ENCODE results near the gene RALGPS2. TPM values are rescaled to one million over a fixed set of nuclear protein-coding genes. Genes with fewer than 3 reads are reported as not detected.

RALGPS2 gene
- total and polyA plus RNA-seq, 10 donors: 25.6 to 118 (median 77.2) TPM

- intact Hi-C loops (cut with DNase I; ENCODE audit: low total_unique reads): no loop called here
- no peak overlapping the region for H3K4me3 ChIP-seq
- H3K27ac ChIP-seq: no peak overlapping the region
- H3K36me3 ChIP-seq: no peaks in the 10 kb centered on the region
- no peaks in the 10 kb centered on the region for H3K9me3 ChIP-seq
- peaks cover 0 to 20% (median 0%) of the 10 kb centered on the region in 6 donors for H3K4me1 ChIP-seq
- no peak for DNase-seq
- 69 to 85% (median 71%) methylated on average over 2 of the region's 2 CpGs for WGBS, 5 donors
- H3K27me3 ChIP-seq (replicated peaks in 1 of 7): no peaks in the 10 kb centered on the region
- TF ChIP-seq POLR2A (IDR thresholded peaks at IDR 0.05) (no peak), POLR2AphosphoS5 (IDR thresholded peaks at IDR 0.05) (no peak), CTCF (IDR thresholded peaks at IDR 0.05 in 8 of 11, conservative IDR thresholded peaks at IDR 0.05 in 3 of 11) (no peak)
These were observed 18.6 kb upstream of the RALGPS2 start for GRCh38 chr1:178706432-178706831.

GRCh38 chr1:178713259-178713658 is 11.8 kb upstream of the RALGPS2 start:
- H3K9me3 ChIP-seq: no peaks in the 10 kb centered on the region
- 7 to 26% (median 20%) methylated on average over 2 of the region's 2 CpGs for WGBS, 5 donors
- TF ChIP-seq POLR2AphosphoS5 (IDR thresholded peaks at IDR 0.05): no peak
- no peak for TF ChIP-seq POLR2A (IDR thresholded peaks at IDR 0.05)
- TF ChIP-seq CTCF (IDR thresholded peaks at IDR 0.05 in 8 of 11, conservative IDR thresholded peaks at IDR 0.05 in 3 of 11): no peak
- no peak overlapping the region for H3K27ac ChIP-seq
- intact Hi-C loops (cut with DNase I; ENCODE audit: low total_unique reads): no loop called here
- H3K36me3 ChIP-seq: no peaks in the 10 kb centered on the region
- no peak overlapping the region for H3K4me3 ChIP-seq
- no peak for DNase-seq
- H3K27me3 ChIP-seq (replicated peaks in 1 of 7): no peaks in the 10 kb centered on the region
- H3K4me1 ChIP-seq: peaks cover 0 to 3% (median 0%) of the 10 kb centered on the region in 6 donors

- Histone ChIP-seq H3K27me3 (replicated peaks in 1 of 7) (no peaks in the 10 kb centered on the region), H3K36me3 (no peaks in the 10 kb centered on the region), H3K27ac (no peak overlapping the region), H3K4me3 (no peak overlapping the region), H3K9me3 (no peaks in the 10 kb centered on the region), H3K4me1 (peaks cover 0 to 15% (median 0%) of the 10 kb centered on the region in 6 donors)
- intact Hi-C loops (cut with DNase I; ENCODE audit: low total_unique reads): no loop called here
- 91 to 96% (median 94%) methylated on average over 4 of the region's 4 CpGs for WGBS, 5 donors
- no peak for DNase-seq
- TF ChIP-seq CTCF (IDR thresholded peaks at IDR 0.05 in 8 of 11, conservative IDR thresholded peaks at IDR 0.05 in 3 of 11): no peak
- TF ChIP-seq POLR2AphosphoS5 (IDR thresholded peaks at IDR 0.05): no peak
- no peak for TF ChIP-seq POLR2A (IDR thresholded peaks at IDR 0.05)
These were observed 10.6 kb upstream of the RALGPS2 start for GRCh38 chr1:178714453-178714852.

- TF ChIP-seq POLR2A (IDR thresholded peaks at IDR 0.05) (no peak), POLR2AphosphoS5 (IDR thresholded peaks at IDR 0.05) (no peak), CTCF (IDR thresholded peaks at IDR 0.05 in 8 of 11, conservative IDR thresholded peaks at IDR 0.05 in 3 of 11) (no peak)
- Histone ChIP-seq H3K27ac (no peak overlapping the region), H3K36me3 (no peaks in the 10 kb centered on the region), H3K4me1 (peaks cover 0 to 17% (median 0%) of the 10 kb centered on the region in 6 donors), H3K9me3 (no peaks in the 10 kb centered on the region), H3K27me3 (replicated peaks in 1 of 7) (no peaks in the 10 kb centered on the region), H3K4me3 (no peak overlapping the region)
- intact Hi-C loops (cut with DNase I; ENCODE audit: low total_unique reads): no loop called here
- DNase-seq: no peak
These were observed 8.9 kb upstream of the RALGPS2 start for GRCh38 chr1:178716111-178716510.

Measured in spleen (tissue), 11 donors.